HG02678 (cell line): ENCODE data around the gene MC1R.

Experiments used
- ATAC-seq: cut with Tn5 transposase; IDR thresholded peaks from one replicate; pipeline ENCODE4 v1.9.1; 2021; ENCODE audit warnings: mild to moderate bottlenecking, moderate library complexity; ENCODE audit not compliant: unreplicated experiment

Gene MC1R

GRCh38 chr16:89895482-89896250 is 23.0 kb upstream of the MC1R start:
- no peak for ATAC-seq

- ATAC-seq, result no peak
These were observed 21.5 kb upstream of the MC1R start for GRCh38 chr16:89897204-89897603.

- ATAC-seq, result no peak
These were observed 20.3 kb upstream of the MC1R start for GRCh38 chr16:89898201-89898967.

GRCh38 chr16:89899879-89900481 is 18.7 kb upstream of the MC1R start:
- no peak for ATAC-seq

GRCh38 chr16:89900885-89901284 is 17.8 kb upstream of the MC1R start:
- ATAC-seq, result no peak

GRCh38 chr16:89902980-89903379 is 15.7 kb upstream of the MC1R start:
- no peak for ATAC-seq

GRCh38 chr16:89903908-89904515 is 14.7 kb upstream of the MC1R start:
- ATAC-seq, result no peak

- ATAC-seq, result no peak
These were observed 13.8 kb upstream of the MC1R start for GRCh38 chr16:89904606-89905510.

GRCh38 chr16:89905511-89906139 is 13.0 kb upstream of the MC1R start:
- ATAC-seq, result no peak

- no peak for ATAC-seq
These were observed 12.3 kb upstream of the MC1R start for GRCh38 chr16:89906140-89907025.

GRCh38 chr16:89907055-89907814 is 11.4 kb upstream of the MC1R start:
- no peak for ATAC-seq

- ATAC-seq, result no peak
These were observed 10.4 kb upstream of the MC1R start for GRCh38 chr16:89908236-89908635.

GRCh38 chr16:89909777-89910716 is 8.6 kb upstream of the MC1R start:
- ATAC-seq, result no peak

GRCh38 chr16:89910717-89911354 is 7.8 kb upstream of the MC1R start:
- ATAC-seq, result no peak

GRCh38 chr16:89911375-89911774 is 7.3 kb upstream of the MC1R start:
- no peak for ATAC-seq

- ATAC-seq, result no peak
These were observed 6.5 kb upstream of the MC1R start for GRCh38 chr16:89912143-89912542.

- ATAC-seq, result no peak
These were observed 6.0 kb upstream of the MC1R start for GRCh38 chr16:89912627-89913026.
